Sigmoid colon (tissue), 4 donors: ENCODE measurements around the gene ITGA2.

Source experiments
- EP300 ChIP-seq, 4 donors: sonication (generic); formaldehyde crosslinking; IDR thresholded peaks; one replicate each; pipeline ENCODE4 v1.6.1; 2017; ENCODE audit warnings: antibody characterized with exemption in 4 of 4
- POLR2A ChIP-seq, 2 donors: fragments of 450-650 bp; IDR thresholded peaks; one replicate each; pipeline ENCODE4 v1.6.1; 2016; ENCODE audit warnings: antibody characterized with exemption in 2 of 2, mild to moderate bottlenecking in 2 of 2, moderate library complexity in 2 of 2
- POLR2AphosphoS5 ChIP-seq, 4 donors: sonication (generic); formaldehyde crosslinking; IDR thresholded peaks; one replicate each; pipeline ENCODE4 v1.6.1; 2017; ENCODE audit warnings: antibody characterized with exemption in 4 of 4
- TF ChIP-seq, protein P1 (sequence below), 4 experiments: fragments of 450-650 bp in 3 of 4; fragments of 200-600 bp in 1 of 4; IDR thresholded peaks; one replicate each; pipeline ENCODE4 v1.5.1; 2016 to 2019; ENCODE audit warnings: antibody characterized with exemption in 4 of 4, mild to moderate bottlenecking in 3 of 4, moderate library complexity in 2 of 4

GRCh38 chr5:52995095-52995494 is 5.9 kb downstream of the ITGA2 start:
- TF ChIP-seq, protein P1, sequence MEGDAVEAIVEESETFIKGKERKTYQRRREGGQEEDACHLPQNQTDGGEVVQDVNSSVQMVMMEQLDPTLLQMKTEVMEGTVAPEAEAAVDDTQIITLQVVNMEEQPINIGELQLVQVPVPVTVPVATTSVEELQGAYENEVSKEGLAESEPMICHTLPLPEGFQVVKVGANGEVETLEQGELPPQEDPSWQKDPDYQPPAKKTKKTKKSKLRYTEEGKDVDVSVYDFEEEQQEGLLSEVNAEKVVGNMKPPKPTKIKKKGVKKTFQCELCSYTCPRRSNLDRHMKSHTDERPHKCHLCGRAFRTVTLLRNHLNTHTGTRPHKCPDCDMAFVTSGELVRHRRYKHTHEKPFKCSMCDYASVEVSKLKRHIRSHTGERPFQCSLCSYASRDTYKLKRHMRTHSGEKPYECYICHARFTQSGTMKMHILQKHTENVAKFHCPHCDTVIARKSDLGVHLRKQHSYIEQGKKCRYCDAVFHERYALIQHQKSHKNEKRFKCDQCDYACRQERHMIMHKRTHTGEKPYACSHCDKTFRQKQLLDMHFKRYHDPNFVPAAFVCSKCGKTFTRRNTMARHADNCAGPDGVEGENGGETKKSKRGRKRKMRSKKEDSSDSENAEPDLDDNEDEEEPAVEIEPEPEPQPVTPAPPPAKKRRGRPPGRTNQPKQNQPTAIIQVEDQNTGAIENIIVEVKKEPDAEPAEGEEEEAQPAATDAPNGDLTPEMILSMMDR (IDR thresholded peaks at IDR 0.05): no peak
- TF ChIP-seq POLR2AphosphoS5 (IDR thresholded peaks at IDR 0.05) (no peak), EP300 (IDR thresholded peaks at IDR 0.05) (no peak), POLR2A (IDR thresholded peaks at IDR 0.05) (no peak)
